HG03095 (cell line): ENCODE results near the gene FZD10.

ENCODE experiments used
- ATAC-seq: cut with Tn5 transposase; IDR thresholded peaks from one replicate; pipeline ENCODE4 v1.9.1; 2021; ENCODE audit warnings: moderate library complexity; ENCODE audit not compliant: unreplicated experiment

Gene FZD10, protein sequence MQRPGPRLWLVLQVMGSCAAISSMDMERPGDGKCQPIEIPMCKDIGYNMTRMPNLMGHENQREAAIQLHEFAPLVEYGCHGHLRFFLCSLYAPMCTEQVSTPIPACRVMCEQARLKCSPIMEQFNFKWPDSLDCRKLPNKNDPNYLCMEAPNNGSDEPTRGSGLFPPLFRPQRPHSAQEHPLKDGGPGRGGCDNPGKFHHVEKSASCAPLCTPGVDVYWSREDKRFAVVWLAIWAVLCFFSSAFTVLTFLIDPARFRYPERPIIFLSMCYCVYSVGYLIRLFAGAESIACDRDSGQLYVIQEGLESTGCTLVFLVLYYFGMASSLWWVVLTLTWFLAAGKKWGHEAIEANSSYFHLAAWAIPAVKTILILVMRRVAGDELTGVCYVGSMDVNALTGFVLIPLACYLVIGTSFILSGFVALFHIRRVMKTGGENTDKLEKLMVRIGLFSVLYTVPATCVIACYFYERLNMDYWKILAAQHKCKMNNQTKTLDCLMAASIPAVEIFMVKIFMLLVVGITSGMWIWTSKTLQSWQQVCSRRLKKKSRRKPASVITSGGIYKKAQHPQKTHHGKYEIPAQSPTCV

DNA sequence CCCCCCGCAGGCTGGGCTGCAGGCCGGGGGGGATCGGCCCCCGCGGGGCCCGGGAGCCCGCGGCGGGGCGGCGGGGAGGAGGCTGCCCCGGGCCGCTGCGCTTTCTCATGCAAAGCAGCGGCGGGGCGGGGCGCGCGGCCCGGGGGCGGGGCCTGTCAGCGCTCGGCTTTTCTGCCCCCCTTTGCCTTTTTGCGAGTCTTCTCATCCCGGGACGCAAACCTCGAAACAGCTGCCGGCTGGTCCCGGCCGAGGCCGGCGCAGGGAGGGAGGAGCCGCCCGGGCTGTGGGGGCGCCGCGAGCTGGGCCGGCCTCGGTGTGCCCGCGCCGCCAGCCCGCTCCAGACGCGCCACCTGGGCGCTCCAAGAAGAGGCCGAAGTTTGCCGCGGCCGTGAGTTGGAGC lies at the start of gene FZD10:
Gene FZD10 (plus strand): TSS at position 198 of the 400 bp plus-strand sequence. CDS start 479 bp downstream, outside the sequence.
- no peak for ATAC-seq

DNA sequence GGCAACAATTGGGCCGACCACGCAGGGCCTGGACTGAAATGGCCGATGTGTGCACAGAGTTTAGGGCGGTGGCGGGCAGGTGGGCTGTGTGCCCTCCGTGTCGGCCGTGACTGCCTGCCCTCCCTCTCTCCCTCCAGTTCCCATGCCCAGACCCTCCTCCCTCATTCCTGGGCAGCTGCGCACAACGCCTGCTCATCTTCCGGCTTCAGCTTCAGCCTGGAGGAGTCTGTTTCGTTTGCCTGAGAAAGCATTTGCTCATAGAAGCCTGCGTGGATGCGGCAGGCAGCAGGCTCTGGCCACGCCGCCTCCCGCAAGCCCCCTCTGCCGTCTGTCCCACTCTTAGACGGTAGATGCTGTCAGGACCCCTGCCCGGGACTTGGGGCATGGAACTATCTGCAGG lies 47.3 kb upstream of the FZD10 start:
- no peak for ATAC-seq

DNA sequence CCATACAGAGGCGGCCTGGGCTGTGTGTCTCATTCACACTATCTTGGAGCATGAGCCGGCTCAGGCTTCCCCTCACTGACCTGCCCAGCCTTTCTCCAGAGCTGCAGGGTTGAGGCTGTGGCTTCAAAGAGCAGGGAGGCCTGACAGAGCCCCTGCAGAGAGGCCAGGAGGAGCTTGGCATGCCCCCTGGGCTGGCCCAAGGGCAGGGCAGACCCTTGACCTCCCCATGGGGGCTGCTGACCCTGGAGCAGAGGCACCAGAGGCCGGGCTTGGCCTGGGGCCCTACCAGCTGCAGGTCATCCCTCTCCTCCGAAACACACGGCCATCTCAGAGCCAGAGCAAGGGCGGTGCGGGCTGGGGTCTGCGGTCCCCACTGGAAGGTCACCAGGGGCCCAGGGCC lies 46.6 kb upstream of the FZD10 start:
- no peak for ATAC-seq

DNA sequence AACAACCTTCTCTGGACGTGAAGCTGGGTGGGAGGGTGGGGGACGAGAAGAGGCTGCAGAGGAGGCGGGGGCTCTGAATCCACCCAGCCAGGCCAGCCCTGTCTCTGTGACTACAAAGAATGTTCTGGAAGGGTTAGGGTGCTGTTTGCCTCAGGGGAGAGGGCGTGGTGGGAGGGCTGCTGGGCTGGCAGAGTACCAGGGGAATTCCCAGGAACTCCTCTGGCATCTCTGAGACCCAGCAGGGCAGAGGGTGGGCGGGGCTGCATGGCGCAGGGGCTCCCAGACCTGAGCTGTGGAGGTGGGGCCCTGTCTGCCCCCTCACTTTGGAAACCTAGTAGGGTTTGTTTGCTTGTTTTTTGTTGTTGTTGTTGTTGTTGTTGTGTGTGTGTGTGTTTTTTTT lies 45.5 kb upstream of the FZD10 start:
- no peak for ATAC-seq

DNA sequence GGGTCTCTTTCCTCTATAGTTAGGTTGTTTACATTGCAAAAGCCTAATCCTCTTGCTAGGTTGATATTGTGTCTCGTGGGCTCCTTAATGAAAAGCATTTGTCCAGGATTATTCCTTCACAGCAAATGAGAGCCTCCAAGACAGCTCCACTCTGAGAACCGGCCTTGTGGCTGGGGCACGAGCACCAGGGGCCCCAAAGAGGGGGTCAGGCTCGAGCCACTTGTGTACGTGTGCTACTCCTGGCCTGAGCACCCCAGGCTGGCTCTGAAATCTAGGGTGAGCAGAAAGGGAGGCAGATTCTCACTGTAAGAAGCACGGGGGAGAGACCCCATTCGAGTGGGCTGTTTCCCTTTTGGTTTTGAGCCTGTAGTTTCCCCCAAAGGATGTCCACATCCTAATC lies 45.0 kb upstream of the FZD10 start:
- ATAC-seq = no peak

DNA sequence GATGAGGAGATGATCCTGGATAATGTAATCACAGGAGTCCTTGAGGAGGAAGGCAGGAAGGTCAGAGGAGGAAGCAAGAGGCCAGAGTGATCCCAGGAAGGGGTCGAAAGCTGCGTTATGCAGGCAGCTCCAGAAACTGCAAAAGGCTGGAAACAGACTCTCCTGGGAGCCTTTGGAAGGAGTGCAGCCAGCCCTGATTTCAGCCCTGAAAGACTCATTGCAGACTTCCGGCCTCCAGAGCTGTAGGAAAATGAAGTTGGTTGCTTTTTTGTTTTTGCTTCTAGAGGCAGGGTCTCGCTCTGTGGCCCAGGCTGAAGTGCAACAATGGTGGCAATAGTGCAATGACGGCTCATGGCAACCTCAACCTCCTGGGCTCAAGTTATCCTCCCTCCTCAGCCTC lies 44.6 kb upstream of the FZD10 start:
- ATAC-seq = no peak

DNA sequence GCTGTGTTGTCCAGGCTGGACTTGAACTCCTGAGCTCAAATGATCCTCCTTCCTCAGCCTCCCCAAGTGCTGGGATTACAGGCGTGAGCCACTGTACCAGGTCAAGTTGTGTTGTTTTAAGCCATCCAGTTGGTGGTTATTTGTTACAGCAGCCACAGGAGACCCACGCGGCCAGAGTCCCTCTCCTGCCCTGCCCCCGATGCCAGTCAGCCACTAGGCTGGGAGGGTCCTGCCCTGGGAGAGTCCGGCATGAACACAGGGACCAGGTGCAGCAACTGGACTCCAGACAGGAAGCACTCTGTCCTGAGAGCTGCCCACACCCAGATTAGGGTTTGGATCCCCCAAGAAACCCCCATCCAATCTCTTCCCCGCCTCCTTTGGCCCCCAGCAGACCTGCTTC lies 44.1 kb upstream of the FZD10 start:
- ATAC-seq = no peak

DNA sequence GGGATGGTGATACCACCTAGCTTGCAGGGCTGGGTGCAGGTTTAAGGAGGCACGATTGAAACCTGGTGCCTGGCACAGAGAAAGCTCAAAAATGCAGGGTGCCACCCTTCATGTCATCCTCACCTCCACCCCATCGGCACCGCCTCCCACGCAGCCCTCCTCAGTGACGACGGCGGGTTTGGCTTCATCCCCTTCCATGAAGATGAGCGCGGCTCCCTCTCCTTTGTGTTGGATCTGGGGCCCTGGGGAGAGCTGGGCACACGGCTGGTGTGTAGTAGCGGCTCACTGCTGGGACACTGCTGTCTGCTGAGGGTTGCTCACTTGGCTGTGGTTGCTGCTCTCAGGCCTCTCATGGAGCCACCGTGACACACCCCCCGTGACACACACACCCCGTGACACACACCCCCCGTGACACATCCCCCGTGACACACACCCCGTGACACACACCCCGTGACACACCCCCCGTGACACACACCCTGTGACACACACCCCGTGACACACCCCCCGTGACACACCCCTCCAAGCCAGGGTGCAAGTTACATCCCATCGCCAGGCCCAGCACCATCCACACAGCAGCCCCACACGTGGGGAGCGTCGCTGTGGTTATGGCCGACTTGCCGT lies 42.9 kb upstream of the FZD10 start:
- ATAC-seq = no peak

DNA sequence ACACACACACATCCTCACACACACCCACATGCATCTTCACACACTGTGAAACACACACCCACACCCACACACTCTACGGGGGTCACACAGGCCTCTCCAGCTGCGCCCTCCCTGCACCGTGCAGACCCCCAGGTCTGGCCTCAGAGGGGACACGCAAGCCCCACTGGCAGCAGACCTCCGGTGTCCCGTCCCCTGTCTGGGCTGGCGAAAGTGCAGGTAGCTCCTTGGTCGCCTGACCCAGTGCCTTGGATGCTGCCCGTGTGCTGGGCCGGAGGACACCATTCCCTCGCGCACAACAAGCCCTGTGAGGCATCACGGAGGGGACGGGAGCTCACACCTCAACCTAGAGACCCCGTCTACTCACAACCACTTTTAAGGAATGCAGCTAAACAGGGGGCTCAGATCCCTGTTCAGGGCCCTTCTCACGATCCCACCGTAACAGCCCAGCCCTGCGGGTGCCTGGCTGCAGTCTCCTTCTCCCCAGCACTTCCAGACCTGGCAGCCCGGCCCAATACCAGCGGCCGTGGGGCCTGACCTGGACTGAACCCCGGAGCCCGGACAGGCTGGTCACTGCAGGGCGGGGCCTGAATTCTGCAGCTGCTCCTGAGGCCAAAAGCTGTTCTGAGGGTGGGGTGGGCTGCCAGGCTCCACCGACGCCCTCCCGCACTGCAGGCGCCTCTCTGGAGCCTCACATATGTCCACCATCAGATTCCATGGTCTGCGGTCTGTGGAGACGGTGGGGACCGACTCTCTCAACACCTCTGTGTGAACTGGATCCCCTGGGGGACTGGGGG lies 42.1 kb upstream of the FZD10 start:
- no peak for ATAC-seq

DNA sequence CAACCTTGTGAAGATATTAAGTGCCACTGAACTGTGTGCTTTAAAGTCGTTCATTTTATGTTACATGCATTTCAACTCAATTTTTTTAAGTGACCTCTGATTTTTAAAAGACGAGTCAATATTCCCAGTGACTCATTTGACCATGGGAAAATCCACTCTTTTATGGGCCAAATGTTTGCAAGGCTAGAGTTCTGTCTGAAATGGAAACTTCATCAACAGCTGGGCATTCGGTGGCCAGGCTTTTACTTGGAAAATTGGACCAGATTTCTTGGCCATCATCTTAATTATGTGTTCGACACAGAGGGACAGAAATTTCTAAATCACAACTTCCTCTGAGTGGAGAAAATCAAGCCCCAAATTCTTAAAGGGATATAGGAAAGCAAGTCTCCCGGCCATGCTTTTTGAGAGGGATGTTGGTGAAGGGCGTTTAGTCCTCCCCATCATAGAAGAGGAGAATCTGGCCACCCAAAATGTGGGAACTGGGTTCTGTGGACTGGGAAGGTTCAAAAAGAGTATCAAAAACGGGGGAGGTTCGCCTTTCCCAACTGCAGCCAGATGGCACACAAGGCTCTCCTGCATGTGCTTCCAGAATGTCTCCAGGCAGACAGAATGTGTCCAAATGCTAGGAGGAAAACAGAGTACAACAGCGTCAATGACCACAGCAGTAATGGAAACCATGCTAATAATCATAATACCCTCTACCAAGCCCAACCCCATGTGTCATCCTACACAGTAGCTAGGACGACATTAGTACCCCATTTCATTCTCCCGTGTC lies 40.9 kb upstream of the FZD10 start:
- ATAC-seq = no peak

DNA sequence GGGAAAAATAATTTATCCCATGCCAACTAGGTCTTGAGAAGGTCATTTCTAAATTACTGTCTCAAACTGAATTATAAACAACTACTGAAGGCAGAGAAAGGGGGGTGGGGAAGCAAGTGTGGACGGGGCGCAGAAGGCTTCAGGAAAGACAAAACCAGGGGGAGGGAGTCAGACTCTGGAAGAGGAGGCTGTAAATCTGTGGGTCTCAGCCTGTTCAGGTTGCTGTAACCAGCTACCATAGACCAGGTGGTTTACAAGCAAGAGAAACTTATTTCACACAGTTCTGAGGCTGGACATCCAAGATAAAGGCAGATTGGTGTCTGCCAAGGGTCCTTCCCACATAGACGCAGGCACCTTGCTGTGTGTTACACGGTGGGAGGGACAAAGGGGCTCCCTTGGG lies 39.9 kb upstream of the FZD10 start:
- ATAC-seq = no peak

DNA sequence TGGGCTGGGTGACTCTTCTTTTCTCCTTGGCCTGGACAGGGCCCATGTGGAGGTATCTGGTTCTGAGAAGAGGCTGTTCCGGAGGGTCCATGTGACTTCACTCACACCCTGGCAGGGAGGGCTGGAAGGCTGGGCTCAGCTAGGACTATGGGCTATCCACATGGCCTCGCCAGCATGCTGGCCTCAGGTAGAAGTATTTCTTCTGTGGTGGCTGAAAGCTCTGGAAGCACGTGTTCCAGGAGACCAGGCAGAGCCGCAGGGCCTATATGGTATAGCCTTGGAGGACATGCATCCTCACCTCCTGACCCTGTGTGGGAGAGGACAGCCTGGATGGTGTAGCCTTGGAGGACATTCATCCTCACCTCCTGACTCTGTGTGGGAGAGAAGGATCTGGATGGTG lies 38.2 kb upstream of the FZD10 start:
- no peak for ATAC-seq

DNA sequence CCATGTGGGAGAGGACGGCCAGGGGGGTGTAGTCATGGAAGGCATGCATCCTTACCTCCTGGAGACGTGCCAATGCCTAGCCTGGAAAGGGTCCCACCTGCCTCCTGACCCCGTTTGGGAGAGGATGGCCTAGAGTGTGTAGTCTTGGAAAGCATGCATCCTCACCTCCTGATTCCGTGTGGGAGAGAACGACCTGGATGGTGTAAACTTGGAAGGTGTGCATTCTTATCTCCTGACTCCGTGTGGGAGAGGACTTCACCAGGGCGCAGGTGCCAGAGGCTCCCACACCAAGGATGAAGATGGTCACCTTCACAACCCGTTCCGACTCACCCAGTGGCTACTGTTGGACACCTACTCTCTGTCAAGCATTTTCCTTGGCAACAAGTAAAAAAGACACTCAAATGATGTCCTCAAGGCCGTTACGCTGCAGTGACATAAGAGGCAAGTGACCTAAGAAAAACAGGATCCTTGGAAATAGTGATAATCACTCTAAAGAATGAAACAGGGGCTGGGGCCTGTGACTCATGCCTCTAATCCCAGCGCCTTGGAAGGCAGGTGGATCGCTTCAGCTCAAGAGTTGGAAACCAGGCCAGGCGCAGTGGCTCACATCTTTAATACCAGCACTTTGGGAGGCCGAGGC lies 37.5 kb upstream of the FZD10 start:
- no peak for ATAC-seq

DNA sequence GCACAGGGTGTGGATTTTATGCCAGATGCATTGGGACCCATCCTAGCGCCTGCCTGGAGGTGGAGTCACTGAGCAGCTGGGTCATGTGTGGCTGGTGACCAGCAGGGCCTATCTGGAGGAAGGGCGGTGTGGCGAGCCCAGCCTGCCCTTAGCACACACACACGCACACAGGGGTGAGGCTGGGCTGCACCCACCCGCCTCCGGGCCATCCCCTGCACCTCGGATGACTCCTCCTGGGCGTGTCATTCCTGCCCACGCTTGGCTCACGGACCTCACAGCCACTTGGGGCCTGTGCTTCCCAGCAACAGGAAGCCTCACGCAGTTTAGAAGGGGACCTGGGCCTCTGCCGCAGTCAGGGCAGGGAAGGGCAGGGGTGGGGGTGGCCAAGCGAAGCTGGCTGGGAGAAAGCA lies 36.2 kb upstream of the FZD10 start:
- ATAC-seq = no peak

DNA sequence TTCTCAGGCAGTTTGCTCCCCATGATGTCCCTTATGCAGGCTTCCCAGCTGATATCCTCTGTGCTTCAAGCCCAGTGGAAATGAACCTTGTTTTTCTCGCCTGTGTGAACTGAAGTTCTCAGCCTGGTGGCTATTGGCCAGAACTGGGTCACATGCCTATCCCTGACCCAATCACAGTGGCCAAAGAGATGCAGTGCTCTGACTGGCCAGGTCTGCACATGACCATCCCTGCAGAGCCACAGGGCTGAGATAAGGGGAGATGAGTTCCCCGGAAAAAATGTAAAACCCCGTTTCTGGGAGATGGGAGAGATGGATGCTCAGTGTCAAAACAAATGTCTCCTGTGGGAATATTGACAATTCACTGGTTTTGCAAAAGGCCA lies 34.7 kb upstream of the FZD10 start:
- no peak for ATAC-seq

DNA sequence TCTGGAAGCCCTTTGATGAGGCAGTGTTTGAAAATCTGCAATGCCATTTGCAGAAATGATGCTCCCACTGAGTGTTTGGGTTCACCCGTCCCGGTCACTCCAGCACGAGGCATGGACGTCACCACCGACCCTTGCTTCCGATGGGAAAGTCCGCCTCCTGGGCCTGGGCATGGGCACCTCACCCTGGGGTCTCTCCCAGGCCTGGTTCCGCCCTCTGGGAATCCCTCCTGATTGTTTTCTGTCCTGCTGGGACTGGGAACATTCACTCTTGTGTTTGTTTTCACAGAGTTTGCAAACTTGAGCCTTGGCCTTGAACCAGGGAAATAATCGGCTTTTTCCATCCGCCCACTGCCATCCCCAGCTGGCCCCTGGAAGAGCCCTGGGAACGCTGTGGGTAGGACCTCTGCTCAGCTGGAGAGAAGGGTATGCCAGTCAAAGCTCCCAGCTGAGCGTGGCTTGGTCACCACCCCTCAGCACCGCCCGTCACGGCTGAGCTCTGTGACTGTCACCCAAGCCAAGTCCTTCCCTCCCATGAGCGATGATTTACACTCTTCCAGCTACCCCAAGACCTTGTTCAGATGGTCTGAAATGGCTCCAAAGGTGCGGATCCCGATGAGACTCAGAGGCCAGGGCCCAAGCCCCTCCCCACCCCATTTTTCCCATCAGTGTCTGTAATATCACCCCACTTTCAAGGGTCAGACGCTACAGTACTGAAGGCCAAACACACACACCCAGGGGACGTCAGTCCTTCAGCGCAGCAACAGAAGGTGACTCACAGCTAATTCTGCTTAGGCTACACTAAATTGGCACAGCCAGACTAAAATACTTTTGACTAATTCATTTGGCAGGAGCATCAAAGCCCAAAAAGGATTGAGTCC lies 34.1 kb upstream of the FZD10 start:
- ATAC-seq = no peak

DNA sequence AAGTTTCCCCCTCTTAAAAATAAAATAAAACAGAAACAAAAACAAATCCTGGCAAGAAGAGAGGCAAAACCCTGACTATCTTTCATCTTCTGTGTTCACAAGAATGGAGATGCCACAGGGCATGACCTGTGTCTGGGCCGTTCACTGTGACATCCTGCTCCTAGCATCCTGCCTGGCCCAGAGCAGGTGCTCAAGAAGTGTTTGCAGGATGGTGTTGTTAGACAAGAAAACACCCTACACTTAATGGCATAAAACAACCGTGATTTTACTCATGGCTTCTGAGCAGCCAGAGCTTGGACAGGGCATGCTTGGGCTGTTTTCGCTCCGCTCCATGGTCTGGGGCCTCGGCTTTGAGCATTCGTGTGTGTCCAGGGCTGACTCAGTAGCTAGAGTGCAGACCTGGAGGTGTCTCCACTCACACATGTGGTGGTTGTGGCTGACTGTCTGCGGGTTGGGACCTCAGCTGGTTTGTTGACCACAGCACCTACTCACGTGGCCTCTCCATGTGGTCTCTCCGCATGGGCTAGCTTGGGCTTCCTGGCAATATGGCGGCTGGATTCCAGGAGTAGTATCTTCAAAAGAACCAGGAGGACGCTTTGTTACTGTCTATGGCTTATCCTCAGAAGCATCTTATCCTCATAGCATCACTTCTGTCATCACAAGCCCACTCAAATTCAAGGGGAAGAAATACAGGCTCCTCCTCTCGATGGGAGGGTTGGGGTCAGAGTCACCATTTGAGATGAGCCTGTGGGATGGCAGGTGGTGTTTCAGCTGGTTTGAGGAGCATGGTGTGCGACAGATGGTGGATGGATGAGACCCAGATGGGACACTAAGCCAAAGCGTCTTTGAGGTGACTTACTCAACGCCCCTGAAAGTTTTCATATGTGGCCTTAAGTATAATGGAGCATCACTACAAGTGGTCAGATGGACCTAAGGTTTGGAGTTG lies 33.2 kb upstream of the FZD10 start:
- no peak for ATAC-seq

DNA sequence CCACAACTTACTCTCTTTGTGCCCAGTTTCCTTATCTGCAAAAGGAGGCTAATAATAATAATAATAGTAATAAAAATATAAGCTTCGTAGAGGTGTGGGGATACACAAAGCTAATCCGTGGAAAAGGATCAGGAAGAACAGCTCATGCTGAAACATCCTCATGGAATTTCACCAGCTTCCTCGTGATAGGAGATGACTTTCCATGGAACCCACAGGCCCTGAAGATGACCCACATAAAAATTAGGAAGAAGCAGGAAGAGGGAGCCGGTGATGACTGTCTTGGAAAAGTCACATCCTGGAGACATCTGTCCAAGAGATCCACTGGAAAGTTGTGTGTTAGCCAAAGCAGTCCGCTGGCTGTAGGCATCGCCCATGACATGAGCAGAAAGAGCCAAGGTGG lies 31.9 kb upstream of the FZD10 start:
- no peak for ATAC-seq
